PC-3 (cell line): ENCODE measurements around the gene NCS1. TPM values are rescaled to one million over a fixed set of nuclear protein-coding genes. Genes with fewer than 3 reads are reported as not detected.

Experiments
- ATAC-seq: fragments of 200-7000 bp; cut with Tn5 transposase; 2 replicates; pipeline ENCODE4 v1.9.1; 2020; ENCODE audit warnings: mild to moderate bottlenecking, moderate library complexity
- BruUV-seq: library from RNA; stranded (reverse); fragments of 400-500 nt; replicated peaks from 2 replicates; lab custom pipeline; 2021; lab: Mats Ljungman, UMichigan
- CTCF ChIA-PET: fragments of 300-600 bp; sonication (Branson Sonifier 250); formaldehyde crosslinking; loops from one replicate; lab custom pipeline; 2022; ENCODE audit warnings: antibody characterized with exemption; lab: Charles Lee
- POLR2A ChIA-PET: fragments of 300-600 bp; sonication (Branson Sonifier 250); formaldehyde crosslinking; loops from one replicate; lab custom pipeline; 2022; ENCODE audit warnings: antibody characterized with exemption; ENCODE audit not compliant: unreplicated experiment; lab: Charles Lee
- DNase-seq: peaks from one replicate; pipeline ENCODE4 v3.0.0-alpha.2; 2015
- H2AFZ ChIP-seq: fragments of 300-600 bp; sonication (generic); 2 replicates; pipeline ENCODE4 v1.6.0; 2016; ENCODE audit warnings: antibody characterized with exemption, low read length
- H3F3A ChIP-seq: fragments of 300-600 bp; sonication (generic); one replicate; pipeline ENCODE4 v1.6.0; 2017; ENCODE audit warnings: antibody characterized with exemption, low read length, control low read depth, mild to moderate bottlenecking; ENCODE audit not compliant: unreplicated experiment
- H3K27ac ChIP-seq: fragments of 300-600 bp; sonication (generic); 2 replicates; pipeline ENCODE4 v1.5.1; 2016; ENCODE audit warnings: mild to moderate bottlenecking, low read length
- H3K27me3 ChIP-seq: fragments of 300-600 bp; sonication (generic); 2 replicates; pipeline ENCODE4 v1.6.1; 2016; ENCODE audit warnings: low read length, mixed read lengths
- H3K36me3 ChIP-seq: fragments of 300-600 bp; sonication (generic); 2 replicates; pipeline ENCODE4 v1.6.1; 2016; ENCODE audit warnings: low read depth, mixed run types, low read length, mixed read lengths
- H3K4me1 ChIP-seq: fragments of 300-600 bp; sonication (generic); 2 replicates; pipeline ENCODE4 v1.5.1; 2016; ENCODE audit warnings: low read length; ENCODE audit not compliant: insufficient read depth
- H3K4me2 ChIP-seq: fragments of 300-600 bp; sonication (generic); 2 replicates; pipeline ENCODE4 v1.6.0; 2016; ENCODE audit warnings: low read length
- H3K4me3 ChIP-seq: fragments of 300-600 bp; sonication (generic); 2 replicates; pipeline ENCODE4 v1.5.1; 2016; ENCODE audit warnings: mild to moderate bottlenecking, low read length, mixed read lengths
- H3K79me2 ChIP-seq: fragments of 300-600 bp; sonication (generic); 2 replicates; pipeline ENCODE4 v1.6.1; 2017; ENCODE audit warnings: low read length, mixed read lengths
- H3K9ac ChIP-seq: fragments of 300-600 bp; sonication (generic); 2 replicates; pipeline ENCODE4 v1.6.0; 2016; ENCODE audit warnings: mild to moderate bottlenecking, low read length
- H3K9me2 ChIP-seq: fragments of 300-600 bp; sonication (generic); replicated peaks from 2 replicates; pipeline ENCODE4 v1.6.1; 2016; ENCODE audit warnings: mixed run types, low read length, mixed read lengths
- H3K9me3 ChIP-seq: fragments of 300-600 bp; sonication (generic); 2 replicates; pipeline ENCODE4 v1.6.1; 2016; ENCODE audit warnings: low read length, mixed read lengths
- H4K20me1 ChIP-seq: fragments of 300-600 bp; sonication (generic); 2 replicates; pipeline ENCODE4 v1.6.1; 2016; ENCODE audit warnings: low read length, mixed read lengths
- CTCF ChIP-seq: fragments of 300-600 bp; sonication (generic); conservative IDR thresholded peaks from 2 replicates; pipeline ENCODE4 v1.5.1; 2017; ENCODE audit warnings: antibody characterized with exemption, low read depth, mild to moderate bottlenecking, low read length
- EZH2 ChIP-seq: fragments of 300-600 bp; sonication (generic); IDR thresholded peaks from one replicate; pipeline ENCODE4 v1.6.1; 2017; ENCODE audit warnings: antibody characterized with exemption, mild to moderate bottlenecking, low read length; ENCODE audit not compliant: unreplicated experiment
- EZH2phosphoT487 ChIP-seq: fragments of 300-600 bp; sonication (generic); IDR thresholded peaks from 2 replicates; pipeline ENCODE4 v1.6.1; 2018; ENCODE audit warnings: mild to moderate bottlenecking, antibody characterized with exemption, low read length, borderline replicate concordance
- intact Hi-C: fragments of 100-400 bp; cut with micrococcal nuclease; formaldehyde crosslinking; loops from 2 replicates; pipeline ENCODE4 v1.9.0; 2023
- total RNA-seq: library from RNA; depleted of rRNA; stranded (reverse); fragments of >200 nt; gene quantifications from 2 replicates; pipeline ENCODE4 v1.2.3, GENCODE V29; 2014

Gene NCS1
- total RNA-seq, 1 experiment from 2014 or later = 14.0 TPM

GRCh38 chr9:130283539-130284248, 111.5 kb downstream of the NCS1 start:
- ChIA-PET CTCF (no interaction called here), POLR2A (no interaction called here)
- Histone ChIP-seq H3K27ac (no peak overlapping the region), H2AFZ (no peak overlapping the region), H3K27me3 (peaks cover 12% of the 10 kb centered on the region), H3K4me2 (no peak overlapping the region), H3K9me2 (no peaks in the 10 kb centered on the region), H4K20me1 (no peaks in the 10 kb centered on the region), H3K79me2 (no peaks in the 10 kb centered on the region), H3F3A (no peaks in the 10 kb centered on the region), H3K4me3 (no peak overlapping the region), H3K36me3 (no peaks in the 10 kb centered on the region), H3K9me3 (no peaks in the 10 kb centered on the region), H3K9ac (no peak overlapping the region), H3K4me1 (no peaks in the 10 kb centered on the region)
- TF ChIP-seq CTCF = no peak
- TF ChIP-seq EZH2 = no peak
- TF ChIP-seq EZH2phosphoT487 = no peak
- BruUV-seq = no TSS peak
- intact Hi-C loops = no loop called here
- ATAC-seq = no peak
- no peak for DNase-seq

GRCh38 chr9:130284249-130284625, 112.0 kb downstream of the NCS1 start:
- Histone ChIP-seq H3K36me3 (no peaks in the 10 kb centered on the region), H3K9ac (no peak overlapping the region), H3K4me1 (no peaks in the 10 kb centered on the region), H3F3A (no peaks in the 10 kb centered on the region), H2AFZ (no peak overlapping the region), H3K27me3 (peaks cover 18% of the 10 kb centered on the region), H4K20me1 (no peaks in the 10 kb centered on the region), H3K4me2 (no peak overlapping the region), H3K4me3 (no peak overlapping the region), H3K9me2 (no peaks in the 10 kb centered on the region), H3K9me3 (no peaks in the 10 kb centered on the region), H3K79me2 (no peaks in the 10 kb centered on the region), H3K27ac (no peak overlapping the region)
- DNase-seq (no peak), ATAC-seq (no peak)
- POLR2A ChIA-PET = no interaction called here
- TF ChIP-seq EZH2 (no peak), CTCF (no peak), EZH2phosphoT487 (no peak)
- intact Hi-C loops = no loop called here
- no TSS peak for BruUV-seq
- CTCF ChIA-PET = no interaction called here

DNA sequence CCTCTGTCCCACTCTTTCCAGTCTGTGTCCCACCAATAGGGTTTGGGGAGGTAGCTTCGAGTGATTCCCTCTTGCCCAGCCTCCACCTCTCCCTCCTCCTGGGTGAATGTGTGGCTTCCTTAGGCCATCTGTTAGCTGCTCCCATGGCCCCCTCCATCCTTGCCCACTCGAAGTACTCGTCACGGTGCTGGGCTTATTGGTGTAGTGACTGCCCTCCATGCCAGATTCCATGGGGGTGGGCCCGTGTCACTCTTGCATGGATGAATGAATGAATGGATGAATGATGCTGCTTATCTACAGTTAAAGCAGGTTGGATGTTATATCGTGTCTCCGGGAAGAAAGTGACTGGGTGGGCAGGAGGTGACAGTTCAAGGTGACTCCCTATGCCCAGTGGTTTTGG, 112.5 kb downstream of the NCS1 start:
- intact Hi-C loops = no loop called here
- Histone ChIP-seq H3K4me1 (no peaks in the 10 kb centered on the region), H3F3A (no peaks in the 10 kb centered on the region), H3K9me2 (no peaks in the 10 kb centered on the region), H3K27ac (no peak overlapping the region), H3K9ac (no peak overlapping the region), H3K27me3 (peaks cover 22% of the 10 kb centered on the region), H3K4me3 (no peak overlapping the region), H4K20me1 (no peaks in the 10 kb centered on the region), H3K36me3 (no peaks in the 10 kb centered on the region), H3K4me2 (no peak overlapping the region), H3K79me2 (no peaks in the 10 kb centered on the region), H3K9me3 (no peaks in the 10 kb centered on the region), H2AFZ (no peak overlapping the region)
- TF ChIP-seq CTCF = no peak
- no peak for TF ChIP-seq EZH2
- TF ChIP-seq EZH2phosphoT487 = no peak
- ATAC-seq (no peak), DNase-seq (no peak)
- CTCF ChIA-PET = no interaction called here
- POLR2A ChIA-PET = no interaction called here
- BruUV-seq = no TSS peak
